Endodermal cell (in vitro differentiated cells): Measurements from ENCODE around the gene PLBD2. TPM values are rescaled to one million over a fixed set of nuclear protein-coding genes. Genes with fewer than 3 reads are reported as not detected.

ENCODE experiments used
- DNase-seq: peaks from one replicate; pipeline ENCODE4 v3.0.0-alpha.2; 2017
- H3K27ac ChIP-seq: 2 replicates; pipeline ENCODE4 v1.5.1; 2013; ENCODE audit warnings: mild to moderate bottlenecking, low read depth, low read length, moderate library complexity
- H3K27me3 ChIP-seq: 2 replicates; pipeline ENCODE4 v1.6.1; 2013; ENCODE audit warnings: mild to moderate bottlenecking, low read length, moderate library complexity; ENCODE audit not compliant: insufficient read depth, control insufficient read depth, poor library complexity, severe bottlenecking
- H3K36me3 ChIP-seq: 2 replicates; pipeline ENCODE4 v1.7.0; 2013; ENCODE audit warnings: mild to moderate bottlenecking, low read length, moderate library complexity; ENCODE audit not compliant: control insufficient read depth, insufficient read depth
- H3K4me1 ChIP-seq: one replicate; pipeline ENCODE4 v1.7.0; 2013; ENCODE audit warnings: low read length; ENCODE audit not compliant: control insufficient read depth, insufficient read depth
- H3K4me3 ChIP-seq: 2 replicates; pipeline ENCODE4 v1.5.1; 2013; ENCODE audit warnings: mild to moderate bottlenecking, low read length, moderate library complexity
- H3K9ac ChIP-seq: 2 replicates; pipeline ENCODE4 v1.6.1; 2013; ENCODE audit warnings: mild to moderate bottlenecking, low read length, moderate library complexity; ENCODE audit not compliant: poor library complexity, severe bottlenecking; ENCODE audit errors: extremely low read depth
- H3K9me3 ChIP-seq: 2 replicates; pipeline ENCODE4 v1.6.1; 2013; ENCODE audit warnings: mild to moderate bottlenecking, low read length, moderate library complexity; ENCODE audit not compliant: control insufficient read depth
- H3K27ac Mint-ChIP-seq: 2 replicates; pipeline ENCODE4 v1.8.0; 2020; ENCODE audit warnings: mixed read lengths
- H3K27me3 Mint-ChIP-seq: 2 replicates; pipeline ENCODE4 v1.8.0; 2021; ENCODE audit warnings: mild to moderate bottlenecking, mixed read lengths; ENCODE audit not compliant: insufficient read depth
- H3K36me3 Mint-ChIP-seq: 2 replicates; pipeline ENCODE4 v1.8.0; 2020; ENCODE audit warnings: low read depth, mixed read lengths
- H3K4me1 Mint-ChIP-seq: 2 replicates; pipeline ENCODE4 v1.8.0; 2020; ENCODE audit warnings: mixed read lengths
- H3K4me3 Mint-ChIP-seq: 2 replicates; pipeline ENCODE4 v1.8.0; 2020; ENCODE audit warnings: mild to moderate bottlenecking, moderate library complexity, mixed read lengths
- H3K9me3 Mint-ChIP-seq: 2 replicates; pipeline ENCODE4 v1.8.0; 2020; ENCODE audit warnings: mild to moderate bottlenecking, mixed read lengths
- CTCF ChIP-seq: fragments of 200-600 bp; sonication (generic); conservative IDR thresholded peaks from 2 replicates; pipeline ENCODE4 v1.5.0; 2021; ENCODE audit warnings: antibody characterized with exemption, mild to moderate bottlenecking
- WGBS, 2 experiments: methylation state at CpG; one replicate each; pipeline versions ENCODE4 v1.1.5 to v1.1.7; 2013; ENCODE audit warnings: missing lambda C conversion rate in 2 of 2, mixed read lengths in 1 of 2; ENCODE audit not compliant: insufficient coverage in 1 of 2, insufficient read length in 1 of 2; 5-methylcytosine and 5-hydroxymethylcytosine counted together
- total RNA-seq, 2 donors: library from RNA; stranded (reverse); fragmentation: NEBNext Ultra II Directional in 1 of 2; extraction: Animal tissue kit (Norgen Biotek cat#: 25700) in 1 of 2; gene quantifications; 2 replicates in 1 of 2; 3 replicates in 1 of 2; pipeline ENCODE4 v1.2.1, GENCODE V29; 2021

The PLBD2 gene
- total RNA-seq, 2 donors from 2014 or later, result 19.6 to 27.6 TPM

GRCh38 chr12:113359133-113359938, 949 bp downstream of the PLBD2 start:
- 62 to 74% methylated on average over 6 to 11 of the region's 11 CpGs for WGBS, 2 experiments
- no peak overlapping the region for H3K27ac Mint-ChIP-seq

DNA sequence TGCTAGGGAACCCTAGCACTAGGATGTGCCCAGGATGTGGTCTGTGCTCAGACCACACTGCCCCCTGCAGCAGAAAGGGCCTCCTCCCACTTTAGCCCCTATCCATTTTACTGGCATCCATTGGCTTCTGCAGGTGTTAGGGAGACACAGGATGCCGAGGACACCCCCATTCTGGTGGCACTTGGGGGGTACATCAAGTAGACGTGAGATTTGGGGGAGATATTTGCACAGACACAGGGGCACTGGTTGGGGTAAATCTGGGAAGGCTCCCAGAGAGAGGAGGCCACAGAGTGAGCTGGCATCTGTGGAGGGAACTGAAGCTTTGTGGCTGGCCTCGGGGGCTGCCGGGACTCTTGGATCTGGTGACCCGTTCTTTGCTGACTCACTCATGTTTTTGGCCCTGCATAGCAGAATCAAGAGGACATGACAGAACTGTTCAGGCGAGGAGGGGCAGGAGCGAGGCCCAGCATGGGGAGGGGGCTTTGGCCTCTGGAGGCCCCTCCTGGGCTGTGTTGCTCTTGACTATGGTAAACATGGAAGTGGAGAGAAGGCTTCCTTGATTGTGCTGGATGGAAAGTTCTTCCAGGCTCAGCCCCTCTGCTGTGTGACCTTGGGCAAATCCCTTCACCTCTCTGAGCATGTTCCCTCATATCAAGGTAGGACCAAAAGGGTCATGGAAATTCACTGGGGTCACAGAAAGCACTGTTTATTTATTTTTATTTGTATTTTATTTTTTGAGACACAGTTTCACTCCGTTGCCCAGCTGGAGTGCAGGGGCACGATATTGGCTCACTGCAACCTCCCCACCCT, 1.8 kb downstream of the PLBD2 start:
- Histone ChIP-seq H3K9ac (no peak overlapping the region), H3K27me3 (no peaks in the 10 kb centered on the region), H3K4me3 (no peak overlapping the region), H3K36me3 (no peaks in the 10 kb centered on the region), H3K27ac (no peak overlapping the region), H3K9me3 (no peaks in the 10 kb centered on the region), H3K4me1 (peaks cover 4% of the 10 kb centered on the region)
- no peak overlapping the region for H3K27ac Mint-ChIP-seq
- peak; percentile 65 for DNase-seq
- H3K9me3 Mint-ChIP-seq, result no peaks in the 10 kb centered on the region
- TF ChIP-seq CTCF, result peak; percentile 65
- no peaks in the 10 kb centered on the region for H3K27me3 Mint-ChIP-seq
- H3K36me3 Mint-ChIP-seq, result peaks cover 9% of the 10 kb centered on the region
- 92 to 93% methylated on average over 5 to 9 of the region's 9 CpGs for WGBS, 2 experiments
- H3K4me3 Mint-ChIP-seq, result peak overlapping the region; percentile 72
- H3K4me1 Mint-ChIP-seq, result peaks cover 10% of the 10 kb centered on the region

More at GRCh38 chr12:113359133-113359938, 949 bp downstream of the PLBD2 start:
- Histone ChIP-seq H3K27me3 (no peaks in the 10 kb centered on the region), H3K27ac (no peak overlapping the region), H3K4me3 (peak overlapping the region; percentile 90), H3K36me3 (no peaks in the 10 kb centered on the region), H3K9ac (peak overlapping the region; percentile 59), H3K9me3 (no peaks in the 10 kb centered on the region), H3K4me1 (peaks cover 4% of the 10 kb centered on the region)
- Mint-ChIP-seq H3K27me3 (no peaks in the 10 kb centered on the region), H3K4me3 (peak overlapping the region; percentile 72), H3K36me3 (peaks cover 6% of the 10 kb centered on the region), H3K4me1 (peaks cover 10% of the 10 kb centered on the region), H3K9me3 (no peaks in the 10 kb centered on the region)
- TF ChIP-seq CTCF, result no peak
- no peak for DNase-seq

GRCh38 chr12:113361574-113362370, 3.4 kb downstream of the PLBD2 start:
- DNase-seq, result no peak
- no peak overlapping the region for H3K27ac Mint-ChIP-seq
- WGBS, 2 experiments, result 89 to 91% methylated on average over 4 to 12 of the region's 12 CpGs
- no peak overlapping the region for H3K9ac ChIP-seq
- H3K27ac ChIP-seq, result no peak overlapping the region
- peaks cover 4% of the 10 kb centered on the region for H3K4me1 ChIP-seq
- H3K27me3 ChIP-seq, result no peaks in the 10 kb centered on the region
- H3K36me3 Mint-ChIP-seq, result peaks cover 9% of the 10 kb centered on the region
- H3K27me3 Mint-ChIP-seq, result no peaks in the 10 kb centered on the region
- H3K4me1 Mint-ChIP-seq, result peaks cover 10% of the 10 kb centered on the region
- H3K9me3 ChIP-seq, result no peaks in the 10 kb centered on the region
- no peak overlapping the region for H3K4me3 ChIP-seq
- H3K4me3 Mint-ChIP-seq, result no peak overlapping the region
- no peak for TF ChIP-seq CTCF
- H3K9me3 Mint-ChIP-seq, result no peaks in the 10 kb centered on the region
- no peaks in the 10 kb centered on the region for H3K36me3 ChIP-seq
